SH-SY5Y (cell line): ENCODE data around the gene RPAP3.

ENCODE experiments used
- GATA2 ChIP-seq: IDR thresholded peaks from 2 replicates; pipeline ENCODE4 v1.6.1; 2011; ENCODE audit warnings: mild to moderate bottlenecking, low read depth, low read length
- GATA3 ChIP-seq: IDR thresholded peaks from 2 replicates; pipeline ENCODE4 v1.6.1; 2011; ENCODE audit warnings: low read depth, mild to moderate bottlenecking, low read length, moderate library complexity

DNA sequence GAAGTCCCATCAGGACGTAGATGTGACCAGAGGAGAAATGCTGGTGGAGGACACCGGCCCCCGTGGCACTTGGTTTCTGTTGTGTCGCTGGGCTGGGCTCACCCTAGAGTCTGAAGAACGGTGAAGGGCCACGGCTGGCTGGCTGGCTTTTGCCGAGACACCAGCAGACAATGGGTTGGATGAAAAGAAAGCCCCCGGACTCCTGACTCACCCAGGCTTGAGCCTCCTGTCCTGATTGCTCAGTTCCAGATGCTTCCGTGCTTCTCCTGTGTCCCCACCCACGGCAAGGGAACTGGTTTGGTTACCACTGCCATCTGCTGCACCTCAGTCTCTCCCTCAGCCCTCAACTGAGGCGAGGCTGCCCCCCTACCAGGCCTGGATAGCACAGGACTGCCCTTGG lies 29.8 kb upstream of the RPAP3 start:
- no peak for TF ChIP-seq GATA2
- TF ChIP-seq GATA3 = no peak
